CD4-positive, alpha-beta T cell treated with Interleukin-2 at 100 ng/mL for 4 hours (primary cell): ENCODE measurements around the gene PTX4.
A peak's percentile ranks its signal among the peaks of the same experiment; 100 is the strongest.

ENCODE experiments used
- DNase-seq: peaks from one replicate; pipeline ENCODE4 v3.0.0-alpha.2; 2020; ENCODE audit warnings: low spot score

The PTX4 gene, protein sequence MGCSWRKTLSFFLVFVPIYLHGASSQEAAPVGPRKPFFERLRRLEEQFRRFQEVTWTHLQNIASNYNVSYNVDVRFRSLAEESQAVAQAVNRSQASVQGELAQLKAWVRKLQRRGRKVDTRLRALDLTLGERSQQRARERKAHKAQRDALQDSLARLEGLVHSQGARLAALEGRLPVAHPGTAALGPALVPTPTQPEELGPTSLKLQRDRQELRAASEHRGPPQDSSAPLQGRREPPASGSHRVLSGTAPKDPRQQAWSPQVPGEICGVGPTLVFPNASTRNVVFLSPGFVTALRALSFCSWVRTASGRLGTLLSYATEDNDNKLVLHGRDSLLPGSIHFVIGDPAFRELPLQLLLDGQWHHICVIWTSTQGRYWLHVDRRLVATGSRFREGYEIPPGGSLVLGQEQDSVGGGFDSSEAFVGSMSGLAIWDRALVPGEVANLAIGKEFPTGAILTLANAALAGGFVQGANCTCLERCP

DNA sequence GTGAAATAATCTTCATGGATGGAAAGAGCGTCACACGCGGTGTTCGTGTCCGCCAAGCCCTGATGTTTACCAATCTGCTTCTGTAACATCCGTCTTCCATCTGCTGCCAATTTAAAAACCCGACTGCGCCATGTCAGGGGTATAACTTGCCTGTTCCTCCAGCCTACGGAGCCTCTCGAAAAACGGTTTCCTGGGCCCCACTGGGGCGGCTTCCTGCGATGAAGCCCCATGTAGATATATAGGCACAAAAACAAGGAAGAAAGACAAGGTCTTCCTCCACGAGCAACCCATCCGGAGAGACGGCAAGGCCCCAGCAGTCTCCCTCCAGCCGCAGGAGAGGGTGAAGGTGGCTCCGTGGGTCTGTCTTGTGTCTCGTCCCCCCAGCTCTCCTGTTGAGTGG is at the start of gene PTX4:
TSS of gene PTX4 (minus strand) at position 326 of the 400 bp plus-strand sequence. CDS start at position 291, 35 bp downstream.
- no peak for DNase-seq

GRCh38 chr16:1537763-1538289 is 49.1 kb upstream of the PTX4 start:
- DNase-seq, result peak; percentile 34

DNA sequence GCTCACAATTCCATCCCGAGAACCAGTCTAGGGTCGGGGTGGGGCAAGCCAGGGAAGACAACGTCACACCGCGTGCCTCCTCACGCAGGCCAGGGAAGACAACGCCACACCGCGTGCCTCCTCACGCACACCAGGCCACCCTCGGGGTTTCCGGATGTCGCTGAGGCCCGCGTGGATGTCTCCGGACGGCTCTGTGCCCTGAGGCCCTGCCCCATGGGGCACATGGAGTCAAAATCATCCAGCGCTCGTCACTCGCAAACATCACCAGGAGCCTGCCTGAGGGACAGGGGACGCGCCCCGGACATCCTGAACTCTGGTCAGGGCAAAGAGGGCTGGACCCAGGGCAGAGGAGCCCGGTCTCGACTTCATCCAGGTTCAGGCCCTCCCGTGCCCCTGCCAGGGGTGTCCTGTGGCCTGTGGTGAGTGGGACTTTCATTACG is 48.4 kb upstream of the PTX4 start:
- DNase-seq, result no peak

DNA sequence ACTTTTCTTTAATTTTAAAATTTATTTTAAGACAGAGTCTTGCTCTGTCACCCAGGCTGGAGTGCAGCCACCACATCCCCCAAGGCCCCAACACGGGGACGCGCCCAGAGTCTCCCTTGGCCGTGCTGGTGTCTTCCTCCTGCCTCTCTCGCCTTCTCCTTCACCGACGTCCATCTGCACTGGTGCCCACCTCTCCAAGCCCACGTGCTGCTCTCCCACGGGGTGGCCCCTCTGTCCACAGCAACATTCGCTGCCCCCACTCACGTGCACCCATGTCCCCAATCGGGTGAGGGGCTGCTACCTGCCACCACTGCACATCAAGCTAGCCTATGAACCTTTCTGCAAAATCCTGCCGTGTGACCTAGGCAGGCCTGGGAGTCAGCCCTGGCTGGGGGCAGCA is 47.9 kb upstream of the PTX4 start:
- no peak for DNase-seq

GRCh38 chr16:1535391-1536291 is 46.9 kb upstream of the PTX4 start:
- peak; percentile 27 for DNase-seq

- no peak for DNase-seq
Measured at GRCh38 chr16:1534021-1535020, 45.6 kb upstream of the PTX4 start.

- DNase-seq, result peak; percentile 47
Measured at GRCh38 chr16:1533443-1533951, 44.8 kb upstream of the PTX4 start, which contains the start of gene TMEM204. Gene TMEM204 (plus strand): TSS chr16:1533666. CDS start chr16:1534276, 610 bp downstream.

- no peak for DNase-seq
Measured at GRCh38 chr16:1532771-1533170, 44.0 kb upstream of the PTX4 start.

- DNase-seq, result no peak
Measured at GRCh38 chr16:1532081-1532760, 43.5 kb upstream of the PTX4 start.

DNA sequence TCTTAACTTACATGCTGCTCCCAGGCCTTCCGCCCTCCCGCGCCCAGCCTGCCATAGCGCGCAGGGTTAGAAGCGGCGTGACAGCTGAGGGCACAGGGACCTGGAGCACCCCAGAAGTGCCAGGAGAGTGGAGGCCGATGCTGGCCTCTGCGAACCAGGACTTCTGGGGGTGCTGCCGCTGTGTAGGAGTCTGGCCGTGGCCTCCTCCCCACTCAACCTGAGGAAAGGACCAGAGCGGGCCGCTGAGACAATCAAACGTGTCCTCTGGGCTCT is 42.8 kb upstream of the PTX4 start:
- DNase-seq, result no peak

- no peak for DNase-seq
Measured at GRCh38 chr16:1530883-1531637, 42.3 kb upstream of the PTX4 start.

- no peak for DNase-seq
Measured at GRCh38 chr16:1530349-1530882, 41.7 kb upstream of the PTX4 start.

GRCh38 chr16:1528921-1529537 is 40.3 kb upstream of the PTX4 start:
- DNase-seq, result no peak

GRCh38 chr16:1527836-1528811 is 39.4 kb upstream of the PTX4 start:
- no peak for DNase-seq

DNA sequence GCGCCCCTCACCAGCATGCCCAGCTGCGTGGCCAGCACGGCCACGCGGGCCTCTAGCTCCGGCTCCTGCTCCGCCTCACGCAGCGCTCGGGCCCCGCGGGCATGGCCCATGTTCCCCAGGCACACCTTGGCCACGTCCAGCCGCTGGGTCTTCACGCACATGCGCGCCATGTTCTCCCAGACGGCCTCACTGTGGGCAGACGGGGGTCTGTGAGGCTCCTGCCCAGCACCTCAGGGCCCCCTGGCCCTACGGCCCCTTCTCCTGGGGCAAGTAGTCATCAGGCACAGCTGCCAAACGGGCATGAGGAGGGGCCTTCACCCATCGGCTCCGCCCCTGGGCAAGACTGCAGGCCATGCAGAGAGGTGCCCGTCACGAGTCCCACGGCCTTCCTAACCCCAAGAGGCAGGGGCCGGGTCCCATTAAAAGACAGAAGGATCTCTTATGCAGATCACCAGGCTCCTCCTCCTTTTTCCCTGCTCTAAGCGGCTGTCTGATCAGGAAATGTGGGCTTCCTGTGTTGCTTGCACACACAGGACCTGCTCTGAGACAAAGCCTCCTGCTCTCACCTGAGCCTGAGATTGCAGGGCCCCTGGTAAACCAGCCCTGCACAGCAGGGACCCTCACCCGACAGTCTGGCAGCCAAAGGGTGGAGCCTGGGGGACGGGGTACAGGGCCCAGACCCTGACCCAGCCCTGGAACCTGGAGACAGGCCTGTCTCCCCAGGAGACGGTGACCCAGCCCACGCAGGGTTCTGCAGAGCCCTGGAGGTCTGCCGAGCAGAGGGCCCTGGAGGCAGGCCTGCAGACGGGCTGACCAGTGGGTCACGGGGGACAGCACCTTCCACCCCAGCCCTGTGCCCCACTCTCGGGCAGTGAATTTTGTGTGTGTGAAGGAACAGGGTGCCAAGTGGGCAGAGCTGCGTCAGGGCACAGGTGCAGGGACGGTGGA is 38.1 kb upstream of the PTX4 start:
- peak; percentile 32 for DNase-seq

- DNase-seq, result peak; percentile 40
Measured at GRCh38 chr16:1525871-1526607, 37.3 kb upstream of the PTX4 start.
